Kidney tubule cell (primary cell): ENCODE results near the gene POLE2.
"Not testable (repeated sequence)": the region's sequence is repeated elsewhere in the genome, so short reads cannot be mapped to it uniquely, and the experiment has no call there.

Experiments
- DNase-seq: peaks from one replicate; pipeline ENCODE4 v3.0.0-alpha.2; 2018; ENCODE audit warnings: low spot score

POLE2 gene

DNA sequence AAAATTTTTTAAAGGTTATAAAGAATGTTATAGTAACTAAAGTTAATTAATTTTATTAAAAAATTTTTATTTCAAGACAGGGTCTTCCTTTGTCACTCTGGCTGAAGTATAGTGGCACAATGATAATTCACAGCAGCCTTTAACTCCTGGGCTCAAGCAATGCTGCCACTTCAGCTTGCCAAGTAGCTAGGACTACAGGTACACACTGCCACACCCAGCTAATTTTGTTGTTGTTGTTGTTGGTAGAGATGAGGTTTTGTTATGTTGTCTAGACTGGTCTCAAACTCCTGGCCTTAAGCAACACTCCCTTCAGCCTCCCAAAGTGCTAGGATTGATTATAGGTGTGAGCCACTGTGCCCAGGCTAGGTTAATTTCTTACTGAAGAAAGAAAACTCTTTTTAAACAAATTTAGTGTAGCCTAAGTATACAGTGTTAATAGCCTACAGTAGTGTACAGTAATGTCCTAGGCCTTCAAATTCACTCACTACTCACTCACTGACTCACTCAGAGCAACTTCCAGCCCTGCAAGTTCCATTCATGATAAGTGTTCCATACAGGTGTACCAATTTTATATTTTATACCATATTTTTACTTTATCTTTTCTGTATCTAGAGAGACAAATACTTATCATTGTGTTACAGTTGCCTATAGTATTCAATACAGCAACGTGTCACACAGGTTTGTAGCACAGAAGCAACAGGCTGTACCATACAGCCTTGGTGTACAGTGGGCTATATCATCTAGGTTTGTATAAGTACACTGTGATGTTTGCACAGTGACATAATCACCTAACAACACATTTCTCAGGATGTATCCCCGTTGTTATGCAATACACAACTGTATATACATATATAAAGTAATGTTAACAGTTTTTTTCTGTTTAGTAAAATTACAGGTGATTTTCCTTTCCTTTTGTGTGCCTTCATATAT lies 28.2 kb downstream of the POLE2 start:
- DNase-seq = peak; percentile 23

DNA sequence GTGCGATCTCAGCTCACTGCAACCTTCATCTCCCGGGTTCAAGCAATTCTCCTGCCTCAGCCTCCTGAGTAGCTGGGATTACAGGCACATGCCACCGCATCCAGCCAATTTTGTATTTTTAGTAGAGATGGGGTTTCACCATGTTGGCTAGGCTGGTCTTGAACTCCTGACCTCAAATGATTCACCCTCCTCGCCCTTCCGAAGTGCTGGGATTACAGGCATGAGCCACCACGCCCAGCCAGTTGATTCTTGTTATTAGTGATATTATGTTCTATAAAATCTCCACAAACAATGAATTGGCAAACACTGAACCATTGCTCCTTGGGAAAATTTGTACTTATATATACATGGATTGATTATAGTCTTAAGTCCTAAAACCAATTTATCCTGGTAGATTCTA lies 30.5 kb downstream of the POLE2 start:
- DNase-seq = not testable (repeated sequence)

DNA sequence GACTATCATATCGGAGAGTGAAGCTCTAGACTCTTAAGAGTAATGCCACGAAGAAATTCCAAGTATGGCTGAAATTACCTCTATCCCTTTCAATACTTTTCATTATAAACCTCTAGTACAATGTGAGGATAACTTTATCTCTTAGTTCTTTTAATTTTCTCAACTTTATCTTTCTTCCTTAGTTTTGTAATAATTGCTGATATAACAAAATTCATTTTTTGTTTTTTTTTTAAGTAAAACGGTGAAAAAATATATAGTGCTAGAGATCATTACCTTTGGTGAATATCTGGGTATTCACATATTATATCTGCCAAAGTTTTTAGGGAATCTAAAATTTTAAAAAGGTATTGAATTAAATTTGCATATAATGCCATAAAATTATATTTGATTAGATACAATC lies 33.5 kb downstream of the POLE2 start:
- DNase-seq = no peak

DNA sequence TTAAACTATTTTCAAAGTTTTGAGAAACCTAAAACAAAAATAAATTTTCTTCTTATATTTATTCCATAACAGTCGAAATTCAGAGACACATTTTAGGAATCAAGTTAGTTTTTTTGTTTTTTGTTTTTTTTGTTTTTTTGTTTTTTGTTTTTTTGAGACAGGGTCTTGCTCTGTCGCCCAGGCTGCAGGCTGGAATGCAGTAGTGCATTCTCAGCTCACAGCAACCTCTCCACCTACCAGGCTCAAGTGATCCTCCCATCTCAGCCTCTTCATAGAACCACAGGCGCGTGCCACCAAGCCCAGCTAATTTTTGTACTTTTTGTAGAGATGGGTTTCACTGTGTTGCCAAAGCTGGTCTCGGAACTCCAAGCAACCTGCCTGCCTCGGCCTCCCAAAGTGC lies 34.5 kb downstream of the POLE2 start:
- DNase-seq = no peak

DNA sequence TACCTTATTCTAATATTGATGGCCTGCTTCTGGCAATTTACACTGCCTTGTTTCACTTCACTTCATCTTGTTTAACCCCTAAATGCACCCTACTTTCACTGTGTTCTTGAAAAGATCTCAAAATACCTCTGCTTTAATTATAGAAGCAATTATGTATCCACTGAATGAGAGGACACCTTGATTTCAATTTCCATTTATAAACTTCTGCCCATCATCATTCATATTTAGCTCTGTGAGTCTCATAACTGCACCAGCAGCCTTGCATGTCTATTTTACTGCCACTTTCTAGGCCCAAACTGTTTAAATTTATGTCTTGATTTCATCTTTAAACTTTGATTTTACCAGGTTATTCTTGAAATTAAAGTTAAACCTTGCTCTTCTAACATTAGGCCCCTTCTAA lies 45.9 kb downstream of the POLE2 start:
- no peak for DNase-seq

DNA sequence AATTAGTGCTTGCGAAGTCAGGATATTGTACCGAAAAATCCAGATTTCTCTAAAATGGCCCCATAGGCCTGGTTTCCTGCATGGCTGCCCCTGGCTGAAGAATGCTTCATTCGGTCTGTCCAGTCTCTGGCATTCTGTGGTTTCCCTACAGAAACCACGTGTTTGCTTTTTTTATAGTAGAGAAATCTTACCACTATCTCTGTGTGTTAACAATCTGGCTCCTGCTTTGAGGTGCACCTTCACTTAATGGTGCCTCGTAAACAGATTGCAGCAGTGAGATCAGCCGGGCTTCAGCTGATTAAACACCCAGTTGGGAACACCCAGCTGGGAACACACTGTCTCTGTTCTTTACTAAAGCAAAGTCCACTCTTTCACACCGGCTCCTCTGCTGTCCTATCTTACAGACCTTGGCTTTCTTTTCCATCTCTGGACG lies 46.3 kb downstream of the POLE2 start:
- DNase-seq = peak; percentile 69

DNA sequence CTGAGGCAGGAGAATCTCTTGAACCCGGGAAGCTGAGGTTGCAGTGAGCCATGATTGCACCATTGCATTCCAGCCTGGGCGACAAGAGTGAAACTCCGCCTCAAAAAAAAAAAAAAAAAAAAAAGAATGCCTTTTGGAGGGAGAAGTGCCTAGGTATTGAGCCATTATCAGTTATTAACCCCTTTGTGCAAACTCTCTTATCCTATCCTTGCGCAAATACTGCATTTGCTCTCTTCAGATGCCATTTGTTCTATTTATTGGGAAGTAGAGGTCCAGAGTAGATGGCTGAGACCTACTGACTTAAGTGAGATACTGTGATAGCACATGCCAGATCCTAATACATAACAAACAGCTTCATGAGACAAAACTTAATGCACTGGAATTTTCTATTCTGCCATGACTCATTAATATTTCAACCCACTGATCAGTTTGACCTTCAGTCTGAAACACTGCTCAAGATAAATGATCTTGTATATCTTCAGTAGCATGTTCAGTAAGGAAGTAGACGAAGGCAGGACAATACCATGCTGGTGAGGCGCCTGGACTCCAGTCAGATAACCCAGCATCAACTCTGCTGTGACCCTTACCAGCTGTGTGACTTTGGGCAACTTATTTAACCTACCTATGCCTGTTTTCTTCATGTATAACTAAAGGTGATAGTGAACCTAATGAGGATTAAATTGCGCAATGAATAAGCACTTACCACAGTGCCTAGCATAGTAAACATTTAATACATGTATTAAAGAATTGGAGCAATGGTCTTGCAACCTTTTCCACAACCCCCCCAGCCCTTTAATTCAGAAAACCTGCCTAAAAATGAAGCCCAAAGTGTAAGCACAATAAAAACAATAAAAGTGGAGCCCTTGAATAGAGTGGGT lies 47.2 kb downstream of the POLE2 start:
- DNase-seq = no peak

DNA sequence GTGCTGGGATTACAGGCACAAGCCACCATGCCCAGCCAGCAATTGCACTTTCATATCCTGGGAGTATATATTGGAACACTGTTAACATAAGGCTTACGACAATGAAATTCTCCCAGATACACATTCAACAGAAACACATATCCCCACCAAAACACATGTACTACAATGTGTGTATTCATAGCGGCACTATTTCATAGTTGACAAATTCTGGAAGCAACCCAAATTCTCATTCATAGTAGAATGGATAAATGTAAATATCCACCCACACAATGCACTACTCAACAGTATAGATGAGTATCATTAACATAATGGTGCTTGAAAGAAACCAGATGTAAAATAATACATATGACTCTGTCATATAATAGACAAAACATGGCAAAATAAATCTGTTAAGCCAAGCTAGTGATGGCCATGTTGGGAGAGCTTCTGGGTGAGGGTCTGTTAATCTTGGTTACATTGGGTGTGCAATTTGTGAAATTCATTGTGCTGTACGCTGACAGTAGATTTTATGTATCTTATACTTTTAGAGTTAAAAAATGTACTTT lies 50.4 kb downstream of the POLE2 start:
- no peak for DNase-seq

DNA sequence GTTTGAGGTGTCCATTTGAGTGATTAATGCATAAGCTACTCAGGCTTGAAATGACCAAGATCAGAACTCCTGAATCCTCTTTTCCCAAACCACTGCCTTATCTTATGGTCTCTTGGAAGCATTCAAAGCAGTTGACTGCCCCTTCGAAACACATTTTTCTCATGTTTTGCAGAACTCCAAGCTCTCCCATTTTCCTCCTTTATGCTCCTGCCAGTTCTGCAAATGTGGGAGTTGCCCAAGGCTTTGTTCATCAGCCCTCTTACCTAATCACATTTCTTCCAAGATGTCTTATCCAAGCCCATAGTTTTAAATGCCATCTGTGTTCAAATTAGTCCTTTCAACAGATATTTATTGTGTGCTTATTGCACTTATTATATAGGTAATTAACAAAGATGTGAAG lies 51.1 kb downstream of the POLE2 start:
- no peak for DNase-seq

DNA sequence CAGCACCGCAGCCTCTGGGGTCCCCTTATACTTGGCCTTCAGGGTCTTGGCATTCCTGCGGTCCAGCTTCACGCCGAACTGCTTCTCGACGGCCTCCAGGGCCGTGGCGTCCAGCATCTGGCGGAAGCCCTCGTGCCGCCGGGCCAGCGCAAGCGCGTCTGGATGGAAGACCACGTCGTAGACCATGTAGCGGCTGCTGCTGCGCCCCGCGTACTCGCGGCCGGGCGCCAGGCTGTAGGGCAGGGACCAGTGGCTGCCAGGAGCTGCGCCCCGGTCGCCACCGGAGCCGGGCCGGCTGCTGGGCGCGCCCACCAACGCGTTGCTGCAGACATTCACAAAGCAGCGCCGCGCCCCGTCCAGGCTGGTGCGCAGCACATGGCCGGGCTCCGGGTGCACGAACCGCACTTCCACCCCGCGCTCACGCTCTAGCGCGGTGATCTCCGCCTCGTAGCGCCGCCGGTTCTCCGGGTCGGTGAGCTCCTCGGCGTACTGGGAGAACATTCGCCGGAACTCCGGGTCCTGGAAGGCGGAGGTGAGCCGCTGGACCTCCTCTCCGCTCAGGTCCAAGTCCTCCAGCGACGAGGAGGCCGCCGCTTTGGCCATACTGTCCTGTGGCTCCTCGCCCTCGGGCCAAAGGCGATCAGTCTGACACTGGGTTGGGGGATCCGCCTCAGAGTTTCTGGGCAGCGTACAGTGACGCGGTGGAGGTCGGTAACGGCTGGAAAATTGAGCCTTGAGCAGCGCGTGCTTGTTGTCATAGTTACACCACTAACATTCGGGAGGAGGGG lies 53.3 kb downstream of the POLE2 start, which contains the start of gene DNAAF2:
DNAAF2 (minus strand) TSS at position 698 of the 788 bp plus-strand sequence; CDS start at position 603, 95 bp downstream.
- DNase-seq = peak; percentile 78

DNA sequence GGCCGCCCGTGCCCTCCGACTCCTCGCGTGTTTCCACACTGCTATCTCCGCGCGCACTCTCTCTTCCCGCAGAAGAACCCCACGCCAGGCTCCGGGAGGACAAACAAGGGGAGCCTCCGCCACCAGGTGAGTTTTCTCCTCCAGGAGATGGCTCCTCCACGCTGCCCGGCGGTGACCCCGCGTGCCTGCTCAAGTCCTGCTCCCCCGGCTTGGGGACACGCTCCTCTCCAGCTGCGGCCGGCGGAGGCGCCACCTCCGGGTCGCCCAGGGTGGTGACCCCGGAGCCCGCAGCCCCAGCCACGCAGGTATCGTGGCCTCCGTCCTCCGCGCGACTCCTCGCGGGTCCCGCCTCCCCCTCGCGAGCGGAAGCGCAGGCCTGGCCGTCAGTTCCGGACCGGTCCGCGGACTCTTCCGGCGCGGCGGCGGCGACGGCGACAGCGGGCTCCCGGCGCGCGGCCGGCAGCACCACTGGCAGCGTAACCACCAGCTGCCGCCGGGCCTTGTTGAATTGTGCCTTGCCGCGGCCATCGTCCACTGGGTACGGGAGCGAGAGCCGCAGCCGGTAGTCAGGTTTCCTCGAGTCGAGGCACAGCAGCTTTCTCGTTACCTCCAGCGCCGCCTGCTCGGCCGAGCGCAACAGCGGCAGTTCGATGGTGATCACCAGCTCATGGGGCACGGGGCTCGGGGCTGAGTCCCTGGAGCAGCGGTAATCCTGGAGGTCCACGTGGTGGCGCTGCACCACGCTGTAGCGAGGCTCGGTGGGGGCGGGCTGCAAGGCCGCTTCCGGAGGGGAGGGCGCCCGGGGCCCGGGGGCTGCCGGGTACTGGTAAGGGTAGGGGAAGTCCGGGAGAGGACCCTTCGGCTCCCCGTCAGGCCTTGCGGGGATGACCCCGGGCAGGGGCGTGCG lies 54.1 kb downstream of the POLE2 start:
- peak; percentile 95 for DNase-seq

DNA sequence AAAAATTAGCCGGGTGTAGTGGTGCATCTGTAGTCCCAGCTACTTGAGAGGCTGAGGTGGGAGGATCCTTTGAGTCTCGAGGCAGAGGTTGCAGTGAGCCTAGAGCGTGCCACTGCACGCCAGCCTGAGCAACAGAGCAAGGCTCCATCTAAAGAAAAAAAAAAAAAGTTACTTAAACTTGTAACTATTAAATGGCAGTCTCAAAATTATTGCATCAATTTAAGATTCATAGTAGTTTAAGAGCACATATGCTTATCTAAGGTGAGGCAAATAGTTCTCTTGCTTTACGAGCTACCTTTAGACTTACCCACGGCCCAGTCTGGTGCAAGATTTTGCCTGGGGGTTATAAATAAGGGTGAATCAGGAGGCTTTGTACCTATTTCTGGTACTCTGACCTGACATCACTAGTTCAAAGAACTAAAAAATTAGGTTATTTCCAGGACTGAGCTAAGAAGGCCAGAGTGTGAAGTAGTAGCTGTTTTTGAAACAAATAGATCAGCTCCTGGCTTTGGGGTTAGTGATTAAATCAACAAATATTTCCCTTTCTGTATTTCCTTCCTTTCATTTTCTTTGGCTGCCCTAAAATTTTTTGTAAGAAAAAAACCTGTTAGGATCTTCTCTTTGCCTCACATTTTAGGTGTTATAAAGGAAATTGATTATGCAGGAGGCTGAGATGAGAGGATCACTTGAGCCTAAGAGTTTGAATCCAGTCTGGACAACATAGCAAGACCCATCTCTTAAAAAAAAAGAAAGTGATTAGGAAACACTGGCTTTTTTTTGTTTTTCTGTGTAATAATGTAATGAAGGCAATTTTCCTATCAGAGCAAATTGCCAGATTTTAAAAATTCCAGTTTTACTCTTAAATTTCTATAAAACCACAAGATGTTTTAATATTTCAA lies 63.8 kb downstream of the POLE2 start:
- DNase-seq = no peak

DNA sequence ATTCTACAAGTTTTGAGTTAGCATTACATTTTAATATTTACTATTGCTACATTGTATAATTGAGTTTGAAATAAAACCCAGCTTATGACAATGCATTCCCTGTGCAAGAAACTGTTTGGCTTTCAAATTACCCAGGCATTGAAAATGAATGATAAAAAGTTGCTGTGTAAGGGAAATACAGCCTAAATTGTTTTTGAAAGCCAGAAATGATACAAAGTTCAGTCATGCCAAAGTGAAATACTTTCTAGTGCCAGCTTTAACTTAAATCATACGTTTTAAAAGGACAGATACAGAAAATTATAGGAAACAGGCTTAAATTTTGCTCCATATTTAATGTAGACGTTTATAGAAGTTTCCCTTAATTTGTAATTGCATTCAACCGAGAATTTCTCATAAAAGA lies 64.6 kb downstream of the POLE2 start:
- DNase-seq = no peak

DNA sequence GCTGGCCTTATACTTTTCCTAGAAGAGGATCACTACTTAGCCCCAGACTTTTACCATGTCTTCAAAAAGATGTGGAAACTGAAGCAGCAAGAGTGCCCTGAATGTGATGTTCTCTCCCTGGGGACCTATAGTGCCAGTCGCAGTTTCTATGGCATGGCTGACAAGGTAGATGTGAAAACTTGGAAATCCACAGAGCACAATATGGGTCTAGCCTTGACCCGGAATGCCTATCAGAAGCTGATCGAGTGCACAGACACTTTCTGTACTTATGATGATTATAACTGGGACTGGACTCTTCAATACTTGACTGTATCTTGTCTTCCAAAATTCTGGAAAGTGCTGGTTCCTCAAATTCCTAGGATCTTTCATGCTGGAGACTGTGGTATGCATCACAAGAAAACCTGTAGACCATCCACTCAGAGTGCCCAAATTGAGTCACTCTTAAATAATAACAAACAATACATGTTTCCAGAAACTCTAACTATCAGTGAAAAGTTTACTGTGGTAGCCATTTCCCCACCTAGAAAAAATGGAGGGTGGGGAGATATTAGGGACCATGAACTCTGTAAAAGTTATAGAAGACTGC lies 65.9 kb downstream of the POLE2 start:
- DNase-seq = no peak

DNA sequence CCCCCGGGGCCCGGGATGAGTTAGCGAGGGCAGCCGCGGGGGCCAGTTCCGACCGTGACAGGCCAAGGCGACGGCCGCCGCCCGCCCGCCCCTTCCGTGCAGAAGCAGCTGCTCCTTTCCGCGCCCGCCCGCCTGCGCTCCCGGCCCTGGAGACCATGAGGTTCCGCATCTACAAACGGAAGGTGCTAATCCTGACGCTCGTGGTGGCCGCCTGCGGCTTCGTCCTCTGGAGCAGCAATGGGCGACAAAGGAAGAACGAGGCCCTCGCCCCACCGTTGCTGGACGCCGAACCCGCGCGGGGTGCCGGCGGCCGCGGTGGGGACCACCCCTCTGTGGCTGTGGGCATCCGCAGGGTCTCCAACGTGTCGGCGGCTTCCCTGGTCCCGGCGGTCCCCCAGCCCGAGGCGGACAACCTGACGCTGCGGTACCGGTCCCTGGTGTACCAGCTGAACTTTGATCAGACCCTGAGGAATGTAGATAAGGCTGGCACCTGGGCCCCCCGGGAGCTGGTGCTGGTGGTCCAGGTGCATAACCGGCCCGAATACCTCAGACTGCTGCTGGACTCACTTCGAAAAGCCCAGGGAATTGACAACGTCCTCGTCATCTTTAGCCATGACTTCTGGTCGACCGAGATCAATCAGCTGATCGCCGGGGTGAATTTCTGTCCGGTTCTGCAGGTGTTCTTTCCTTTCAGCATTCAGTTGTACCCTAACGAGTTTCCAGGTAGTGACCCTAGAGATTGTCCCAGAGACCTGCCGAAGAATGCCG lies 66.7 kb downstream of the POLE2 start:
- peak; percentile 59 for DNase-seq

DNA sequence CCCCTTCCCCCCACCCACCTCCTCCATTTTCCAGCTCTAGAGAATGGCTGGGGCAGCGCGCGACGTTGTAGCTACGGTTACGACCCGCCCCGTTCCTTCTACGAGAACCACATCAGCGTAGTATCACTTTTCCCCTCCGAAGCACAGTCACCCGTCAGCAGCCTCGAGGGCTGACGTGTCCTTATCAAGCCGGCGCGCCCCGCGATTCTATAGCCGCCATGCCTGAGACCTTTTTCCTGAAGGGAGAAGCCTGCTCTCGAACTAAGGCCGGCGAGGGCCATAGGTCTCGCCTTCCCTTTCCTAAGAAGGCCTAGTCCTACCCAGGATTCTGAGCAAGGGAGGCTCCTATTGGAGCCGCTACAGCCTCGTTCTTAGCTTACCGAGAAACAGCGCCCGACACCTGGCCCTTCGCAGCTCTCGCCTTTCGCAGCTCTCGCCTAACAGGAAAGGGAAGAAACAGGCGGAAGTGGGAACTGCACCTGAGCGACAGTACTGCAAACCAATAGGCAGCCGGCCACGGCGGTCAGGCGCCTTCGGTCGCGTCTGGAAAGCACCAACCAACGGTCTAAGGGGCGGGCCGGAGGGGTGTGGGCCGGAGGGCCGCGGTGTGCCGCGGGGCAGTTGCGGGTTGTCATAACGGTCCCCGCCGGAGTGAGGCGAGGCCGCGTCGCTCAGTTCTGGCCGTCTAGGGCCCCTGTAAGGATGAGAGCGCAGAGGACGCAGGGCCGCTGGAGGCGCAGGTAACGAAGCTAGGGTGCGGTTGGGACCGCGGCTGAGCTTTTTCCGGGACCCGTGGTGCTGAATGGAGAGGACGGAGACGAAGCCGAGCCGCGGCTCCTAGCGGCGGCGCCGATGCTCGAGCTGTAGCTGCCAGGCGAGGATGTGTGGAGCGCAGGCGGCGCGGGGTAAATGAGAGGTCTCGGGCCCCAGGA lies 67.6 kb downstream of the POLE2 start, which contains the start of the genes MGAT2 and RPL36AL:
MGAT2 (plus strand) TSS at position 618 of the 932 bp plus-strand sequence. CDS start 470 bp downstream, outside the sequence.
RPL36AL (minus strand) TSS at position 445 of the 932 bp plus-strand sequence. CDS start 1,522 bp downstream, outside the sequence.
- DNase-seq = peak; percentile 99

DNA sequence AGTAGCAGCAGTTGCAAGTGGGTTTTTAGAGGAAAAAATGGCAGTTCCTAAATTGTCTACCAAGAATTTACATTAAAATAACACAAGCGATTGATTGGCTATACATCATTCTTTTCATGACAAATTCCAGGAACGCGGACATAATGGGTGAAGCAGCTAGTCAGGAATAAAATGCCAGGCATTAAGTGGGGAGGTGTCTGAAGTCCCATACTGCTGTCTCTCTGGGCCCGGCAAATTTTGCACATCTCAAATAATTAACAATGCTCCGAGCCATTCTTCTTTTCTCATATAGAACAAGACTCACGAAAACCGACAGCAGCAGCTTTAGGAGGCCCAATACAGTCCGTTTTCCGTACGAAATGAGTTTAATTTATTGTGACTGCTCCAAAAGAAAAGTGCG lies 68.3 kb downstream of the POLE2 start:
- DNase-seq = no peak
